ENCODE data around the gene TBC1D22A. TPM values are rescaled to one million over a fixed set of nuclear protein-coding genes. Genes with fewer than 3 reads are reported as not detected.

Gene TBC1D22A
- total RNA-seq, 1 donor, result 16.7 TPM

- DNase-seq (ENCODE audit: low read depth in 2 of 3, low spot score in 2 of 3), result no peak
Observed at GRCh38 chr22:47188261-47189055, 426.0 kb downstream of the TBC1D22A start.

GRCh38 chr22:47189056-47189916 lies 426.8 kb downstream of the TBC1D22A start:
- no peak for DNase-seq (ENCODE audit: low read depth in 2 of 3, low spot score in 2 of 3)

GRCh38 chr22:47190276-47190956 lies 428.0 kb downstream of the TBC1D22A start:
- DNase-seq (ENCODE audit: low read depth in 2 of 3, low spot score in 2 of 3), result no peak

GRCh38 chr22:47190957-47191670 lies 428.7 kb downstream of the TBC1D22A start:
- DNase-seq (ENCODE audit: low read depth in 2 of 3, low spot score in 2 of 3), result no peak

GRCh38 chr22:47191671-47192650 lies 429.5 kb downstream of the TBC1D22A start:
- DNase-seq (ENCODE audit: low read depth in 2 of 3, low spot score in 2 of 3), result no peak

- DNase-seq (ENCODE audit: low read depth in 2 of 3, low spot score in 2 of 3), result no peak
Observed at GRCh38 chr22:47192651-47193437, 430.4 kb downstream of the TBC1D22A start.

- no peak for DNase-seq (ENCODE audit: low read depth in 2 of 3, low spot score in 2 of 3)
Observed at GRCh38 chr22:47193606-47194329, 431.3 kb downstream of the TBC1D22A start.

- DNase-seq (ENCODE audit: low read depth in 2 of 3, low spot score in 2 of 3), result no peak
Observed at GRCh38 chr22:47194476-47195155, 432.2 kb downstream of the TBC1D22A start.

GRCh38 chr22:47195156-47195483 lies 432.7 kb downstream of the TBC1D22A start:
- DNase-seq (ENCODE audit: low read depth in 2 of 3, low spot score in 2 of 3), result no peak

GRCh38 chr22:47195484-47196165 lies 433.2 kb downstream of the TBC1D22A start:
- no peak for DNase-seq (ENCODE audit: low read depth in 2 of 3, low spot score in 2 of 3)

GRCh38 chr22:47196166-47196849 lies 433.9 kb downstream of the TBC1D22A start:
- no peak for DNase-seq (ENCODE audit: low read depth in 2 of 3, low spot score in 2 of 3)

GRCh38 chr22:47196881-47197772 lies 434.7 kb downstream of the TBC1D22A start:
- no peak for DNase-seq (ENCODE audit: low read depth in 2 of 3, low spot score in 2 of 3)

GRCh38 chr22:47197773-47198500 lies 435.5 kb downstream of the TBC1D22A start:
- no peak for DNase-seq (ENCODE audit: low read depth in 2 of 3, low spot score in 2 of 3)

- DNase-seq (ENCODE audit: low read depth in 2 of 3, low spot score in 2 of 3), result no peak
Observed at GRCh38 chr22:47198801-47199251, 436.4 kb downstream of the TBC1D22A start.
